Ascending aorta (tissue), 2 donors: ENCODE results near the gene SAFB. TPM values are rescaled to one million over a fixed set of nuclear protein-coding genes. Genes with fewer than 3 reads are reported as not detected.

ENCODE experiments used
- DNase-seq, 2 donors: peaks; one replicate each; pipeline ENCODE4 v3.0.0-alpha.2; 2019; ENCODE audit warnings: low spot score in 2 of 2
- H3K27ac ChIP-seq, 2 donors: fragments of 200-600 bp; sonication (generic); one replicate each; pipeline ENCODE4 v1.5.1; 2016 to 2017; ENCODE audit warnings: mild to moderate bottlenecking in 1 of 2
- H3K27me3 ChIP-seq: fragments of 200-600 bp; sonication (generic); one replicate; pipeline ENCODE4 v1.5.1; 2017
- H3K36me3 ChIP-seq, 2 donors: fragments of 200-600 bp; sonication (generic); one replicate each; pipeline ENCODE4 v1.5.1; 2016
- H3K4me1 ChIP-seq, 2 donors: fragments of 200-600 bp; sonication (generic); one replicate each; pipeline ENCODE4 v1.5.1; 2016 to 2017; ENCODE audit warnings: mild to moderate bottlenecking in 1 of 2
- H3K4me3 ChIP-seq, 2 donors: fragments of 200-600 bp; sonication (generic); one replicate each; pipeline ENCODE4 v1.5.1; 2016 to 2017; ENCODE audit warnings: mild to moderate bottlenecking in 1 of 2
- H3K9me3 ChIP-seq, 2 donors: fragments of 200-600 bp; sonication (generic); one replicate each; pipeline ENCODE4 v1.5.1; 2016
- intact Hi-C: fragments of 100-400 bp; cut with DNase I; formaldehyde crosslinking; loops from one replicate; pipeline ENCODE4 v1.15.1; 2023
- total RNA-seq: library from RNA; depleted of rRNA; stranded (reverse); fragments of >200 nt; gene quantifications from one replicate; pipeline ENCODE4 v1.1.0, GENCODE V29; 2016
- TF ChIP-seq, protein P1 (sequence below), 3 experiments: fragments of 200-600 bp in 2 of 3; fragments of 450-650 bp in 1 of 3; sonication (generic) in 2 of 3; IDR thresholded peaks; one replicate each; pipeline ENCODE4 v1.5.1; 2016 to 2019; ENCODE audit warnings: antibody characterized with exemption in 3 of 3, mild to moderate bottlenecking in 1 of 3, moderate library complexity in 1 of 3

Gene SAFB
- total RNA-seq, 1 donor from 2014 or later = 114 TPM

DNA sequence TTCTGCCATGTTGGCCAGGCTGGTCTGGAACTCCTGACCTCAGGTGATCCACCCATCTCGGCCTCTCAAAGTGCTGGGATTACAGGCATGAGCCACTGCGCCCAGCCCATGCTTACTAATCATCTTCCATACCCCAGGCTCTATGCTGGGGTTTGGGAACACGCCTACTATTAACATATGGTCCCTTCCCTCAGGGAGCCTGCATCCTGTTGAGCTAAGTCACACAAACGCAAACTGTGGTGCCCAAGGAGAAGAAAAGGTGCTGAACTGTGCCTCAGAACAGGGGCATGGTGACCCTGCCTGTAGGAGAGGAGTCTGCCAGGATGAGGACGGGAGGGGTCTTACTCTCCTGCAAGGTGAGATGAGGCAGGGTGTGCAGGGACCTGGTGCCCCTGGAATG lies 51.8 kb downstream of the SAFB start:
- Histone ChIP-seq H3K4me3 (no peak overlapping the region), H3K27me3 (no peaks in the 10 kb centered on the region), H3K36me3 (peaks cover 0 to 14% of the 10 kb centered on the region in 2 donors), H3K4me1 (peaks cover 3 to 7% of the 10 kb centered on the region in 2 donors), H3K9me3 (no peaks in the 10 kb centered on the region), H3K27ac (no peak overlapping the region)
- intact Hi-C loops = no loop called here
- TF ChIP-seq, protein P1, sequence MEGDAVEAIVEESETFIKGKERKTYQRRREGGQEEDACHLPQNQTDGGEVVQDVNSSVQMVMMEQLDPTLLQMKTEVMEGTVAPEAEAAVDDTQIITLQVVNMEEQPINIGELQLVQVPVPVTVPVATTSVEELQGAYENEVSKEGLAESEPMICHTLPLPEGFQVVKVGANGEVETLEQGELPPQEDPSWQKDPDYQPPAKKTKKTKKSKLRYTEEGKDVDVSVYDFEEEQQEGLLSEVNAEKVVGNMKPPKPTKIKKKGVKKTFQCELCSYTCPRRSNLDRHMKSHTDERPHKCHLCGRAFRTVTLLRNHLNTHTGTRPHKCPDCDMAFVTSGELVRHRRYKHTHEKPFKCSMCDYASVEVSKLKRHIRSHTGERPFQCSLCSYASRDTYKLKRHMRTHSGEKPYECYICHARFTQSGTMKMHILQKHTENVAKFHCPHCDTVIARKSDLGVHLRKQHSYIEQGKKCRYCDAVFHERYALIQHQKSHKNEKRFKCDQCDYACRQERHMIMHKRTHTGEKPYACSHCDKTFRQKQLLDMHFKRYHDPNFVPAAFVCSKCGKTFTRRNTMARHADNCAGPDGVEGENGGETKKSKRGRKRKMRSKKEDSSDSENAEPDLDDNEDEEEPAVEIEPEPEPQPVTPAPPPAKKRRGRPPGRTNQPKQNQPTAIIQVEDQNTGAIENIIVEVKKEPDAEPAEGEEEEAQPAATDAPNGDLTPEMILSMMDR (IDR thresholded peaks at IDR 0.05) = no peak
- no peak for DNase-seq

DNA sequence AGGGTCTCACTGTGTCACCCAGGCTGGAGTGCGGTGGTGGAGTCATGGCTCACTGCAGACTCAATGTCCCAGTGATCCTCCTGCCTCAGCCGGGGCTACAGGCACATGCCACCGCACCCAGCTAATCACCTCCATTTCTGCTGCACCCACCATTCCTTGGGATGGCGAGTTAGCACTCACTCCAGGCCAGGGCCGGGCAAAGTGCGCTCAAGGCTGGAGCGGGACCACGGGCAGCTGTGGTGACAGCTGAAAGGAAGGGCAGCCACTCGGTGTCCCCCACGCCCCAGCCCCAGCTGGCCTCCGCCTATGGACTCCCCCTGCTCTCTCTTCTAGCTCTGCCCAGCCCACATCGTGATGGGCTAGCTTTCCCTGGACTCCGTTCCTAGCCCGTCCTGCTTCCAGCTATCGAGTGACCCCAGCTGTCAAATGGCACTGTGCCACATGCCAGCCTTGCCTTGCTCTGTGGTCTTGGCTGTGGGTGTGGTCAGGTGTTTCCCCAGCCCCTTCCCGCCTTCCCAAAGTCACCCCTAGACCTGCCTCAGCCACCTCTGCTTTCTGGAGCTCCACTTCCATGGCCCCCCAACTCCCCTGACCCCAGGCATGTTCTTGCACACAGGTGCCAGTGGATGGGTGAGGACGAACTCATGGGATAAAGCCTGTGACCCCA lies 53.4 kb downstream of the SAFB start:
- peaks cover 0 to 12% of the 10 kb centered on the region in 2 donors for H3K36me3 ChIP-seq
- intact Hi-C loops = no loop called here
- H3K4me3 ChIP-seq = no peak overlapping the region
- H3K4me1 ChIP-seq = peaks cover 6 to 9% of the 10 kb centered on the region in 2 donors
- TF ChIP-seq, protein P1 (IDR thresholded peaks at IDR 0.05) = no peak
- no peaks in the 10 kb centered on the region for H3K9me3 ChIP-seq
- H3K27ac ChIP-seq = no peak overlapping the region
- H3K27me3 ChIP-seq = no peaks in the 10 kb centered on the region
- no peak for DNase-seq

DNA sequence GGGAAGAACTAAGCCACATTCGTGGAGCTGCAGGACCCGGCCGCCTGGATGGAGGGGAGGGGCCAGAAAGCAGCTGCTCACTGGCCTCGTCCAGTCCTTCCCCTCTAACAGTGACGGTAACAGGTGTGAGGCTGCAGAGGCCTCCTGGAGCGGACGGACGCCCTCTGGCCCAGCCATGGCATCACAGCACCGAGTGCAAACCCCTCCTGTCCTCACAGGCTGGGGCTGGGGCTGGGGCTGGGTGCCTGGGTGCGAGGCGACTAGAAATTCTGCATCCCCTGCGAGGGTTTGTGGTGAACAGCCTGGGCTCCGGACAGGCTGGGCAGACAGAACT lies 53.9 kb downstream of the SAFB start:
- TF ChIP-seq, protein P1 (IDR thresholded peaks at IDR 0.05) = no peak
- no peaks in the 10 kb centered on the region for H3K9me3 ChIP-seq
- intact Hi-C loops = no loop called here

DNA sequence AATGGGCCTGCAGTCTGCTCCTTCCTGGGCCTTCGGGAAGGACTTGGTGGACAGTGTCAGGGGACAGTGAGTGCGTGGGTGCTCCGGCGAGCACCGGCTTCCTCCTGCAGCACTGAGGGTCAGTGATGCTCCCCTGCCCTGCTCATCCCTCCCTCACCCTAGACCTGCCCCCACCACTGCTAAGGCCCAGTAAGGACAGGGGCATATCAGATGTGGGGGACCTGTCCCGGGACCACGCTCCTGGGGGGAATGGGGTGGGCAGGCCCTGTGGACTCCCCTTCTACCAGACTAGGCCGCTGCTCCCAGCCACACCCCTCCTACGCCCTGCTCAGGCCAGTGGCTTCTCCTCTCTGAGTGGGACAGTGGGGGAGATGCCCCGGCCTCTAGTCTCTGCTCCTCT lies 54.3 kb downstream of the SAFB start:
- Histone ChIP-seq H3K36me3 (peaks cover 0 to 7% of the 10 kb centered on the region in 2 donors), H3K4me3 (no peak overlapping the region), H3K27ac (no peak overlapping the region), H3K27me3 (no peaks in the 10 kb centered on the region), H3K4me1 (peaks cover 6 to 9% of the 10 kb centered on the region in 2 donors), H3K9me3 (no peaks in the 10 kb centered on the region)
- intact Hi-C loops = no loop called here
- TF ChIP-seq, protein P1 (IDR thresholded peaks at IDR 0.05) = no peak
- DNase-seq = no peak

More for the DNA sequence above, 53.9 kb downstream of the SAFB start:
- no peak for DNase-seq
- Histone ChIP-seq H3K4me3 (no peak overlapping the region), H3K36me3 (peaks cover 0 to 9% of the 10 kb centered on the region in 2 donors), H3K4me1 (peaks cover 6 to 9% of the 10 kb centered on the region in 2 donors), H3K27me3 (no peaks in the 10 kb centered on the region), H3K27ac (no peak overlapping the region)

DNA sequence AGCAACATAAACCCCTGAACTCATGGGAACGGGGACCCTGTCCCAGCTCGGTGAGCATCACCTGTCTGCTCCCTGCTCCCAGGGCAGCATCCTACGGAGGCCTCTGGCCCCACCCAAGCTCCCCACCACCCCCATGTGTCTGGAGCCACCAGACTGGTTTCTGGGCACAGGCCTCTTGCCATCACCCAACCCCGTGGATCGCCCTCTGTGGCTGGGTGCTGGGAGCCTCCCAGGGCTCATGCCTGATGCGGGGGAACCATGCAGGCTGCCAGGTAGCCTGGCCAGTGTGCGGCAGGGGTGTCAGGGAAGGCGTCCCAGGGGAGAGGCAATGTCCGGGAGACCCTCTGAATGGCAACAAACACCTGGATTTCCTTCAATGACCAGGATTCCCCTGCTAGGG lies 54.7 kb downstream of the SAFB start:
- peaks cover 6 to 9% of the 10 kb centered on the region in 2 donors for H3K4me1 ChIP-seq
- H3K9me3 ChIP-seq = no peaks in the 10 kb centered on the region
- H3K36me3 ChIP-seq = peaks cover 0 to 7% of the 10 kb centered on the region in 2 donors
- intact Hi-C loops = no loop called here
- DNase-seq = no peak
- TF ChIP-seq, protein P1 (IDR thresholded peaks at IDR 0.05) = no peak
- no peaks in the 10 kb centered on the region for H3K27me3 ChIP-seq
- no peak overlapping the region for H3K27ac ChIP-seq
- no peak overlapping the region for H3K4me3 ChIP-seq
